HG03196 (cell line): Measurements from ENCODE around the gene RNASEL.
"Not testable (repeated sequence)": the region's sequence is repeated elsewhere in the genome, so short reads cannot be mapped to it uniquely, and the experiment has no call there.

Source experiments
- ATAC-seq: cut with Tn5 transposase; IDR thresholded peaks from one replicate; pipeline ENCODE4 v1.9.1; 2021; ENCODE audit not compliant: unreplicated experiment

The RNASEL gene

DNA sequence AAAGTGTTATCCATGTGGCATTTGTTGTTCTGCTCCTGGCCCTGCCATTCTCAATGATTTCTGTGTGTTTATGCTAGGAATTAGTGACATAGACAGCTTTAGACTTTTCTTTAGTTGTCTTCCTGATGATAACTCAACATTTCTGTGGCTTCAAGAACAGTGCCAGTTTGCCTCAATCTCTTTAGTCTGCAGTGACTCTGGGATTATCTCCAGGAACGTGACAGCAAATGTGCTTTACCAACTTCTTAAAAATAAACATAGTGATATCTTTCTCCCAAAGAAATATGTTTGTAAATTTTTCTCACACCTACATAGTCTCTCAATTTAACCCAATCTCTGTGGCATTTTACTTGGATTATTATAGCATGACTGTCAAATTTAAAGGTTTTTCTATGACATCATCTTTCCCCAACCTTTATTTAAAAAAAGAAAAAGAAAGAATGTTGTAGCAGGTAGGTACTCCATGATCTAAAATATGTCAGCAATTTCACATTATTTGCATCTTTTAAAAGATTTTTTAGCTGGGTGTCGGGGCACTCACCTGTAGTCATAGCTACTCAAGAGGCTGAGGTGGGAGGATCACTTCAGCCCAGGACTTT lies 24.6 kb downstream of the RNASEL start:
- no peak for ATAC-seq

DNA sequence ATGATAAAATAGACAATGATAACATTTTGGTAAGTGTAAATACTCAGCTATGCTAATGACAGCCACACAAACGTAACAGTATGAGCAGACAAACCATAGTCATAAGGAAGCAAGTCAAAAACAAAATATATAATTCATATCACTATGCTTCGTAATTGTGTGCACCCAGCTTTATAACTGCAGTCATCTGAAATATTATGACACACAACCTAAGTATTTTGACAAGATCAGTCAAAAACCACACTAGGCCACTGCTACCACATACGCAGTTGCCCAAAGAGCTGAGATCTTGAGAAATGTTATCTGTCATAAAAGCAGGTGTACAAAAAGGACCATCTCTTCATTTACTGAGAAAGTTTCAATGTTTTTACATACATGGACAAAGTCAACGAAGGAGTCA lies 26.0 kb downstream of the RNASEL start:
- ATAC-seq: no peak

DNA sequence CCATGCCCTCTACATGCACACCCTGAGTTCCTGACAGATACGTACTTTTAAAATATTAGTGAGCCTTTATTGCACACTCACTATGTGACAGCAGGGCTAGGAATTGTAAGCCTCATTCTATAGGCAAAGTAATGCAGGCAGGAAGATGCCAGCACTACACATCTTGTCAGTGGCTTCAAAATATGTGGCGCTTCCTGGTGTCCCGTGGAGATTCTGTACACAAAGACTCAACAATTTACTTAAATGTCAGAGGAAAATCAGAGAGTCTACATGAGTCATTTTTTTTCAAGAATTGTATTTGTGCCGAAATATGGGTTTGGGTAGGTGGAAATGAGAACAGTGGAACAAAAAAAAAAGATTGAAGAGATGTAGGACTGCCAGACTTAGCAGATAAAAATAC lies 27.6 kb downstream of the RNASEL start:
- no peak for ATAC-seq

DNA sequence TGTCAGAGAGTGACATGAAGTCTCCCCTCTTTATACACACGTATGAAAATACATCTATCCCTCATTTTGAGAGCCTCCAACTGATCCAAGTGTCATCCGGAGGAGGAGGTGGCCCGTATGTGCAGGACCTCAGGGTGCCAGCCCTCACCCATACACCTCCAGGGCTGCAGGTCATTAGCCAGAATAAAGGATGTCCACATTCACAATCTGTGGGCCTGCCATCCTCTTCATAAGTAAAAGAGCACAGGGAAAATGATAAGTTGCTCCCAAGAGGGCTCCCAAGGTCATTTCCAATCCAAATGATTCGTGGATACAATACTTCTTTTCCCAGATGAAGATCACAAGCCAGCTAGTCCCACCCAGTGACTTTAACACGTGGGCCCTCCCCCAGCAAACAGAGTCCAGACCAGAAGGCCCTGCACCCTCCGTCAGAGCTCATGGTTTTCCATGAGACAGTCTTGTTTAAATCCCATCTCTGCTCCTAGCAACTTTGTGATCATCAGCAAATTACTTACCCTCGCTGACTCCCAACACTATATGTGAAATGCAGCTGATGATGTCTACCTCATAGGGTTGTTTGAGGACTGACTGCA lies 28.6 kb downstream of the RNASEL start:
- ATAC-seq: no peak

DNA sequence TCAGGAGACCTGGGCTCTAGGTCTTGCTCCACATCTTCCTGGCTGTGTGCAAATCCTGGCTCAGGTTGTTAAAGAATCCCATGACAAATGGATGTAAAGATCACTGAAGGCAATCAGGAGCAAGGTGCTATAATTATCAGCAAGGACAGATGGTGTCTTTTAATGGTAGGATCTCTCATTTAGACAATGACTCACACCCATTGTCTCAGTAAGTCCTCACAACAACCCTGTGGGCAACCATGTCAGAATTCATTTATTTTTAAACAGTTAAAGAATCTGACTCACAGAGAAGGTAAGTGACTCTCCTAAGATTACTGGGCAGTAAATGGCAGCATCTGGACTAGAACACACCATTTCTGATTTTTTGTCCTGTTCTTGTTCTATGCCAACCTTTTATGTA lies 32.8 kb downstream of the RNASEL start:
- ATAC-seq: no peak

DNA sequence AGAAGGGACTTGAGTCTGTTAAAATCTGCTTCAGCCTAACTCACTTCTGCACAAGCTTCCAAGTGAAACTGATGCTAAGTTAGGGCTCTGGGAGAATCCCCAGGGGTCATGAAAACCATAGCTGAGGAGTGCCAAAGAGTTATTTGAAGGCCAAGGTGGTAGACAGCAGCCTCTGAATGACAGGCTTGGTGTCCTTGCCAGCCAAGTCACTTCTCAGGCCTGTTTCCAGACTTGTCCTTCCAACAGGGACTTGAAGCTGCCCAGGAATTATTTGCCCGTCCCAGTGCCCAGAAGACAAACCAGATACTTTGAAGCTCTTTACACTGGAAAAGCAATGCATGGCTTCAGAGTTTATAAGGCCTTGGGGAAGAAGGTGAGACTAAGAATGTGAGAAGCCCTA lies 33.6 kb downstream of the RNASEL start:
- ATAC-seq: no peak

DNA sequence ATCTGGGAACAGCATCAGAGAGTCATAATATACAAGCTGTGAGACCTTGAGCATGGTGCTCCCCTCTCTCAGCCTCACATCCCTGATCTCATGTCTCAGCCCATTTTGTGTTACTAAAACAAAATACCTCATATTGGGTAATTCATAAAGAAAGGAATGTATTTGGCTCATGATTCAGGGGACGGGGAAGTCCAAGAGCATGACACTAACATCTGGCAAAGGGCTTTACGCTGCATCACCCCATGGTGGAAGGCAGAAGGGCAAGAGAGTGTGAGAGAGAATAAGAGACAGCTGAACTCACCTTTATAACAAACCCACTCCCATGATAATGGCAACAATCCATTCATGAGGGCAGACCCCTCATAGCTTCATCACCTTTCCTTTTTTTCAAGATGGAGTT lies 36.5 kb downstream of the RNASEL start:
- no peak for ATAC-seq

DNA sequence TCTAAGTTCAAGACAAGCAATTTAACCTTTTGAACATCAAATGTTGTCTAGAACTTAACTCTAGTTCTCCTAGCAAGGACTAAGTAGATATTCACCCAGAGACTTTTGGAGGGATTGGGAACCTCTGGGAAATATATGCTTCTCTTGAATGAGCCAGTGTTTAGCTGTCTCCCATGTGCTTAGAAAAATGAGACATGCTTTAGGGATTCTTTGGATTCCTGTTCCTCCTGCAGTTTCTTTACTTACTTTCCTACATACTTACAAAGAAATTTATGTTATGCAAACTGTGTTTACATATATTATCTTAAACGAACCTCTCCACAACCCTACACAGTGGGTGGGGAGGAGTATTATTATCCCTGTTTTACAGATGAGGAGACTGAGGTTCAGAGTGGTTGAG lies 39.2 kb downstream of the RNASEL start:
- ATAC-seq: no peak

DNA sequence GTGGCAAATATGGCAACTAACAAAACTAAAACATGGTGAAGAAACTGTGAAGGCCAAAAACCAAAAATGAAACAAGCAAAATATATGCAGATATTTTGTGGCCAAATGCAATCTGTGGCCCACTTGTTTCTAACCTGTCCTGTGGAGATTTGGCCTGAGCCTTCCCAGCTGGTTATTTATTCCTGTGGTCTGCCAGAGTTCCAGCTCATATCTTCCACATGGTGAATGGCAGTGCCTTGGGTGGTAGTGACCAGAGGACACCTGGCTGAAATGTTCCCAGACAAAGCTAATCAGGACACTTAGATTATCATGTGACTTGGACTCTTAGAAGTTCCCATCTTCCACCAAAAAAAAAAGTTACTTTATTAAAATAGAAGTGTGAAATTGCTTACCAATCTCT lies 39.7 kb downstream of the RNASEL start:
- no peak for ATAC-seq

DNA sequence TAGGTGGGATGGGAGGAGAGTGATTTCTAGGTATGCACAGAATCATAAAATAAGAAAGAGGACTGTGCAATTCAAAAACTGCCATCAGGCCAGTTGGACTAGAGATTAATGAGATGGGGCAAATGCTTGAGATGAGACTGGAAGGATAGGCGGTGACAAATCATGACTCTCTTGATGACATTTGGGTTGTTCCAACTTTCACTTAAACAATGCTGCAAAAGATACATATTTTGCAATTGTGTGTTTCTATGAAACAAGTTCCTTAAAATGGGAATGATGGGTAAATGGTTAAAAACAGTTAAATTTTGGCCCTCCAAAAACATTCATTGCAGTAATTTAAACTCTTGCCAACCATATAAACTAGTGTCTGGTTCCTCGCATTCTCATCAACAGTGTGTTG lies 55.2 kb downstream of the RNASEL start:
- no peak for ATAC-seq

DNA sequence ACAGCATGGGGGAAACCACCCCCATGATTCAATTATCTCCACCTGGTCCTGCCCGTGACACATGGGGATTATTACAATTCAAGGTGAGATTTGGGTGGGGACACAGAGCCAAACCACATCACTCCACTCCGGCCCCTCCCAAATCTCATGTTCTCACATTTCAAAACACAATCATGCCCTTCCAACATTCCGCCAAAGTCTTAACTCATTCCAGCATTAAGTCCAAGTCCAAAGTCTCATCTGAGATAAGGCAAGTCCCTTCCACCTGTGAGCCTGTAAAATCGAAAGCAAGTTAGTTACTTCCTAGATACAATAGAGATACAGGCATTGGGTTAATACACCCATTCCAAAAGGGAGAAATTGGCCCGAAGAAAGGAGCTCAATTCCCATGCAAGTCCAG lies 60.9 kb downstream of the RNASEL start:
- ATAC-seq: not testable (repeated sequence)

DNA sequence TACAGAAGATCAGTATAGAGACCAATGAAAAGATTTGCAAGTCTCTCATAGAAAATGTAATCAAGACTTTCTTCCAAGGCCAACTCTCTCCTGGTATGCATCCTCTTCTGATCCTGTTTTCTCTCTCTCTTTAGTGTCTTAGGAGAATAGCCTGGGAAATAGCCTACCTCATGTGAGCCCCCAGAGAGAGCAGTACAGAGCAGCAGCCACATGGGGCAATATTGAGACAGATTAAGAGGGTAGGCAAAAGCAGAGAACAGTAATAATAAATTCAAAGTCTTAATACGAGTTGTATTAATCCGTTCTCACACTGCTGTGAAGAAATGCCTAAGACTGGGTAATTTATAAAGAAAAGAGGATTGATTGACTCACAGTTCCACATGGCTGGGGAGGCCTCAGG lies 61.4 kb downstream of the RNASEL start:
- no peak for ATAC-seq

DNA sequence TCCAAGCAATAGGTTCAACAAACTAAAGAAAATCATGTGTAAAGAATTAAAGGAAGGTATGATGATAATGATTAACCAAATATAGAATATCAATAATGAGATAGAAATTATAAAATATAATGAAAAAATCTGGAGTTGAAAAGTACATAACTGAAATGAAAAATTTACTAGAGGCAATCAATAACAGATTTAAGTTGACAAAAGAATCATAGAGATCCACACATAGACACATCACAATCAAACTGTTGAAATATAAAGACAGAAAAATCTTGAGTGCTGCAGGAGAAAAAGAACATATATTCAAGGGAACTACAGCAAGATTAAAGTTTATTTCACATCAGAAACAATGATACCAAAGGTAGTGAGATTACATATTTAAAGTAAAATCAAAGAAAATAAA lies 63.7 kb downstream of the RNASEL start:
- no peak for ATAC-seq
